ENCODE data around the gene PCSK6. TPM values are rescaled to one million over a fixed set of nuclear protein-coding genes. Genes with fewer than 3 reads are reported as not detected.

PCSK6 gene
- total RNA-seq, 4 donors from 2014 or later: 4.0 to 28.6 (median 17.5) TPM

DNA sequence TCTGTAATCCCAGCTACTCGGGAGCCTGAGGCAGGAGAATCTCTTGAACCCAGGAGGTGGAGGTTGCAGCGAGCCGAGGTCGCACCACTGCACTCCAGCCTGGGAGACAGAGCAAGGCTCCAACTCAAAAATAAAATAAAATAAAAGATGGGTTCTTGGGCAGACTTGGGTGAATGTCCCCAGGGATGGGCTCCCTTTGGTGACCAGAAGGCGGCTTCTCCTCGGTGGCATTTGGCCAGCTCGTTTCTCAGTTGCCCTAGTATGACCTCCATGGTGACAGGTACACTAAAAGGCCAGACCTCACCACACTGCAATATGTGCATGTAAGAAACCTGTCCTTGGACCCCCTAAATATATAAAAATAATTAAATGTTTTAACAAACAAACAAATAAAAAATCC lies 118.4 kb downstream of the PCSK6 start:
- TF ChIP-seq, protein P1, sequence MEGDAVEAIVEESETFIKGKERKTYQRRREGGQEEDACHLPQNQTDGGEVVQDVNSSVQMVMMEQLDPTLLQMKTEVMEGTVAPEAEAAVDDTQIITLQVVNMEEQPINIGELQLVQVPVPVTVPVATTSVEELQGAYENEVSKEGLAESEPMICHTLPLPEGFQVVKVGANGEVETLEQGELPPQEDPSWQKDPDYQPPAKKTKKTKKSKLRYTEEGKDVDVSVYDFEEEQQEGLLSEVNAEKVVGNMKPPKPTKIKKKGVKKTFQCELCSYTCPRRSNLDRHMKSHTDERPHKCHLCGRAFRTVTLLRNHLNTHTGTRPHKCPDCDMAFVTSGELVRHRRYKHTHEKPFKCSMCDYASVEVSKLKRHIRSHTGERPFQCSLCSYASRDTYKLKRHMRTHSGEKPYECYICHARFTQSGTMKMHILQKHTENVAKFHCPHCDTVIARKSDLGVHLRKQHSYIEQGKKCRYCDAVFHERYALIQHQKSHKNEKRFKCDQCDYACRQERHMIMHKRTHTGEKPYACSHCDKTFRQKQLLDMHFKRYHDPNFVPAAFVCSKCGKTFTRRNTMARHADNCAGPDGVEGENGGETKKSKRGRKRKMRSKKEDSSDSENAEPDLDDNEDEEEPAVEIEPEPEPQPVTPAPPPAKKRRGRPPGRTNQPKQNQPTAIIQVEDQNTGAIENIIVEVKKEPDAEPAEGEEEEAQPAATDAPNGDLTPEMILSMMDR (IDR thresholded peaks at IDR 0.05): no peak
- TF ChIP-seq POLR2A (IDR thresholded peaks at IDR 0.05): no peak
- 91 to 92% methylated on average over 7 of the region's 7 CpGs for WGBS, 2 donors
- H3K4me1 ChIP-seq: no peaks in the 10 kb centered on the region
- H3K27ac ChIP-seq: no peak overlapping the region
- H3K27me3 ChIP-seq: no peaks in the 10 kb centered on the region
- no peak overlapping the region for H3K4me3 ChIP-seq (replicated peaks in 1 of 3)
- H3K9me3 ChIP-seq: no peaks in the 10 kb centered on the region
- H3K36me3 ChIP-seq: no peaks in the 10 kb centered on the region
- no peak for DNase-seq
- intact Hi-C loops (cut with DNase I): no loop called here

GRCh38 chr15:101370330-101371024 lies 119.0 kb downstream of the PCSK6 start:
- Histone ChIP-seq H3K27ac (no peak overlapping the region), H3K36me3 (no peaks in the 10 kb centered on the region), H3K27me3 (no peaks in the 10 kb centered on the region), H3K4me3 (replicated peaks in 1 of 3) (no peak overlapping the region), H3K4me1 (no peaks in the 10 kb centered on the region), H3K9me3 (no peaks in the 10 kb centered on the region)
- intact Hi-C loops (cut with DNase I): no loop called here
- no peak for DNase-seq
- WGBS, 2 donors: 90 to 96% methylated on average over 20 to 25 of the region's 26 CpGs
- no peak for TF ChIP-seq POLR2A (IDR thresholded peaks at IDR 0.05)
- TF ChIP-seq, protein P1 (IDR thresholded peaks at IDR 0.05): no peak

- DNase-seq: no peak
These were observed 119.8 kb downstream of the PCSK6 start for GRCh38 chr15:101369676-101370075.

DNA sequence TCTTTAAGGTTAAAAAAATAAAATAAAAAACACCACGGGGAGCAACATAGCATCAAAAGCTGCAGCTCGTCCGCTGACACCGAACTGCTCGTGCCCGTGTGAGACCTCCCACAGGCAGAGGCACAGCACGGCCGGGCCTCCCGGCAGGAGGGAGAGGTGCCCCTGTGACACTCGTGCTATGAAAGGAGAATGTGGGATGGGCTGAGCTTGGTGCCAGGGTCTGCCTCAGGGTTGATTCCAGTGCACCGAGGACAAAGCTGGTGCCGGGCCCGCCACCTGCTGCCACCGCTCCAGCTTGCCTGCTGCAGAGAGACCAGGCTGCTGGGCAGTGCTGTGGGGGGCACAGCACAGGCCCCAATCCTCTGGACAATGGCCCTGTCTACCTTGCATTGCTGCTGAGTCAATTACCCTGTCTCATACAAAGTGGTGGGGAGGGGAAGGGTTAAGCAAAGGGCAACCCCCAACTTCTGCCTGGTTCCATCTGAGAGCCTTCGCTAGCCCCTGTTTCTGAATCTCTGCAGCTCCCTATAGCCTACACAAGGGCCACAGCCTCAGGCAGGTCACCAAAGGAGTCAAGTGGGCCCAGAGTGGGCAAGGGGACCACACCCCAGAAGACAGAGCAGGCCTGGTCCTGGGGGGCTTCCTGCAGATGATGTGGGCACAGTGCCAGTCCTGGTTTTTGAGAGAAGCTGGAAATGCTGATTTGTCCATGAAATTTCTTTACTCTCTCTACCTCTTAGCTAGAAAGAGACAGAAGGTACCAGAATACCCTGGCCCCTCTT lies 120.5 kb downstream of the PCSK6 start:
- no peaks in the 10 kb centered on the region for H3K9me3 ChIP-seq
- no peak overlapping the region for H3K27ac ChIP-seq
- TF ChIP-seq POLR2A (IDR thresholded peaks at IDR 0.05): no peak
- TF ChIP-seq, protein P1 (IDR thresholded peaks at IDR 0.05): no peak
- no peaks in the 10 kb centered on the region for H3K36me3 ChIP-seq
- WGBS, 2 donors: 81 to 88% methylated on average over 14 to 15 of the region's 15 CpGs
- H3K4me3 ChIP-seq (replicated peaks in 1 of 3): no peak overlapping the region
- no peaks in the 10 kb centered on the region for H3K4me1 ChIP-seq
- intact Hi-C loops (cut with DNase I): no loop called here
- no peak for DNase-seq
- no peaks in the 10 kb centered on the region for H3K27me3 ChIP-seq

More at GRCh38 chr15:101369676-101370075, 119.8 kb downstream of the PCSK6 start:
- no peaks in the 10 kb centered on the region for H3K4me1 ChIP-seq
- H3K9me3 ChIP-seq: no peaks in the 10 kb centered on the region
- intact Hi-C loops (cut with DNase I): no loop called here
- H3K27ac ChIP-seq: no peak overlapping the region
- H3K4me3 ChIP-seq (replicated peaks in 1 of 3): no peak overlapping the region
- H3K36me3 ChIP-seq: no peaks in the 10 kb centered on the region
- 86 to 89% methylated on average over 8 of the region's 8 CpGs for WGBS, 2 donors
- H3K27me3 ChIP-seq: no peaks in the 10 kb centered on the region
- TF ChIP-seq POLR2A (IDR thresholded peaks at IDR 0.05): no peak
- TF ChIP-seq, protein P1 (IDR thresholded peaks at IDR 0.05): no peak
